Epithelial cell of prostate (primary cell): ENCODE measurements around the gene IL34.
A peak's percentile ranks its signal among the peaks of the same experiment; 100 is the strongest.

Experiments used
- DNase-seq: peaks from one replicate; pipeline ENCODE4 v3.0.0-alpha.2; 2011; ENCODE audit warnings: low read depth, low spot score
- H3K27ac ChIP-seq: fragments of 450-650 bp; 2 replicates; pipeline ENCODE4 v1.5.1; 2017; ENCODE audit warnings: mild to moderate bottlenecking

The IL34 gene

DNA sequence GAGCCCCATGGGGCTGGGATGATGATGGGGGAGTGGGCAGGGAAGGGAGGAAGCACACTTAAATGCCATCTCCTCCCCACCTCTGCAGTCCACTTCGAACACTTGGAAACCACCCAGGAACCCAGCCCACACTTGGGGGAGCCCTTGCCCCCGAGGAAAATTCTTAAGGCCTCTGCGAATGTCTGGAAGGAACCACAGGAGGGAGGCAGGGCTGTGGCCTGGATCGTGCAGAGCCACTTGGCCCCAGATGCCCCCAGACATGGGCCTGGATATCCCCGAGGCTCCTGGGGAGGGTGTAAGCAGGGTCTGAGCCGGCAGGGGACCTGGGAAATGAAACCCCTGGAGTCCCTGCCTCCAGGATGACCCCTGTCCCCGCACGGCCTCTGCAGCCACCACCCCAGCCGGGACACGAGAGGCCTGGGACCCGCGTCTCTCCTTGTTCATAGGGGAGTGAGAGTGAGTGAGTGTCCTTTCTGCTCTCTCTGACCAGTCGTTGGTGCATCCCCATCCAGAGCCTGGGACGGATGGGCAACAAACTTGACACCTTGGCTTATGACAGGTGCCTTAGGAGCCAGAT, 51.3 kb downstream of the IL34 start:
- H3K27ac ChIP-seq = peak overlapping the region; percentile 68
- DNase-seq = no peak

DNA sequence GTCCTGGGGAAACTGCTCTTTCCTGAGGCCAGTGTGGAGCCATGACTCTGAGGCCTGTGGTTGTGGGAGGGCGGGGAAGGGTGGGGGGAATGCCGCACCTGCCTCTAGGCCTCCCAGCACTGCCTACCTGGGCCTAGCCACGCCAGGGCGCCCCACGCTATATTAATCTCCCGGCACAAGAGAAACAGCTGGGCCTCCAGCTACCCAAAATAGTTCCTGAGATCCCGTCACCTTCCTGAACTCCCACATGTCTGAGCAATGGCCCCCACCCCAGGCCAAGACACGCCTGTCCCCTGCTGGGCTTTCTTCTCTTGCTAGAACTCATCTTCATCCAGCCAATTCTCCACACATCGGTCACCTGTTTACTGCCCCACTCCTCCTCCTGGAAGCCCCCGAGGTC, 52.5 kb downstream of the IL34 start:
- H3K27ac ChIP-seq = no peak overlapping the region
- no peak for DNase-seq

DNA sequence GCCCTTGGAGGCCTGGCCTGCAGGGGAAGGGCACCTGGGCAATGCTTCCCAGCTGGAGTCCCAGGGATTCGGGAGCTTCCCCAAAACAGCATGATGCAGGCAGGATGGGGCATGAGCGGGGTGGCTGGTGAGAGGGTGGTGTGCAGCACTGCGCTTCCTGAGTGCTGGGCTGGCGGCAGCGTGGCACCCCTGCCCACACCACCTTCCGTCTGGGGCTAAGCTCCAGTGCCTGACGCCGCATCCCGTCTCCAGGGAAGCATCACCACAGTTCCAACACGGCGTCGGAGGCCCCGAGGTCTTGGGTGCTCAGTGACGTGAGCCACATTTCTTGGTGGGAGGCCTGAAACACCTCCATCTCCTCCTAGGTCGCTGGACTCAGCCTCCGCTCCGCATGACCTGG, 53.3 kb downstream of the IL34 start:
- no peak for DNase-seq
- peak overlapping the region; percentile 78 for H3K27ac ChIP-seq

DNA sequence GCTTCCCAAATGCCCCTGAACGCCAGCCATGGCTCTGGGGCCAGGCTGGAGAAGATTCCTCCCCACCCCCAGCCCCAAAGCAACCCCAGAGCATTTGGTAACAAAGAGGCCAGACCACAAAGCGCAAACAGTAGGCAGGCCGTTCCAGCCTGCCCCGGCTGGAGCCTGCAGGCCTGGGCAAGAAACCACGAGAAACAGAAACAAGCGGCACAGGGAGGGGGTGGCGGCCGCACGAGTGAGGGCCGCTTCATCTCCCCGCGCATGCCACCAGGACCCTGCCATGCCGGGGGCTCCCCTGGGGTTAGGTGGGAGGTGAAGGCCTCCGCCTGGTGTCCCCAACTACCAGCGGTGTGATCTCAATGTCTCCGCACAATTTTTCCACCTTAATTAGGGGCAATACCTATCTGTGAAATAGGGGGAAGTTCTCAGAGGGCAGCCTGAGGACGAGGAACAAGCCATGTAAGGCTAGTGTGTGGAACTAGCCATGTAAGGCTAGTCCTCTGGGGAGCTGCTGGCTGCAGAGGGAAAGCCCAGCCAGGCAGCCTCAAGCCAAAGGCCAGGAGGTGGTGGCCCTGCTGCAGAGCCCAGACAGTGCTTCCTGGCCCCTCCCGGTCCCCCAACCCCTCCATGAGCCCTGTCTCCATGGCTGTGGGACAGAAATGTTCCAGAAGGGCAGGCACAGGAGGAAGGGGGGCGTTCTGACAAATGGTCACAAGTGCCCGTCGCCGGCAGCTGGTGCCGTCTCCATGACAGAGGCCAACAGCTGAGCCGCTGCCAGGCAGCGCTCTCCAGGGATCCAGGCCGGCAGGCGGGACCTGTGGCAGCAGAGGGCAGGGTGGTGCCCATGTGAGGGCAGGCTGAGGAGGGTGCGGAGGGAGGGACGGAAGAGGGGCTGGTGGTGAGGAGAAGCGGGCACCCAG, 54.0 kb downstream of the IL34 start:
- DNase-seq = peak; percentile 33
- peak overlapping the region; percentile 78 for H3K27ac ChIP-seq

DNA sequence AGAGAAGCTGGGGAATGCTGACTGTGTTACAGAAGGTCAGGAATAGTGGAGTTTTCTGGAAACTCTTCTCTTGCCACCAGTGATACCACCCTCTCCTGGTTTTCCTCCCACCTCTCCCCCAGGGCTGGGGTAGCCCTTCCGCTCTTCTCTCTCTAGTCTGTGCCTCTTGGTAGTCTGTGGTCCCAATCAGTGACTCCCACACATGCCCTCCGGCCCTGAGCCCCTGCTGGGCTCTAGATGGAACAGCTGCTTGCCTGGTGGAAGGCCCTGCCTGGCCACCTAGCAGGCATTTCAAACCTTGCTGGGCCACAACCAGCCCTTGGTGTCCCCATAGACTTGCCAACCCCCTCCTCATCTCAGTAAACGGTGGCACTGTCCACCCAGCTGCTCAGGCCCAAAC, 54.7 kb downstream of the IL34 start:
- DNase-seq = no peak
- H3K27ac ChIP-seq = peak overlapping the region; percentile 78

DNA sequence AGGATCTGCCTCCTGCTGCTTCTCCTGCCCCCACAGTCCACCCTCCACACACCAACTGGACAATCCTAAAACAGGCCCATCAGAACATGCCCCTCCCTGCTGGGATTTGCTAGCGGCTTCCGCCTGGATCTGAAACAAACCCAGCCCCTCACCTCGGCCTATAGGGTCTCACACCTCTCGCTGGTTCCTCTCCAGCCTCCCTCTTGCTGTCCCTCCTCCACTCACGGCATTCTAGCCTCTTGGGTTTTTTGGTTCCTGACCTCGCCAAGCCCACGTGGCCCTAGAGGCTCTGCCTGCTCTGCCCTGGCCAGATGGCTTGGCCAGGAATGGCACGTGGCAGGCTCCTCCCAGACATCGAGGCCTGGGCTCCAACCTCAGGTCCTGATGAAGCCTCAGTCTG, 55.2 kb downstream of the IL34 start:
- no peak for DNase-seq
- peak overlapping the region; percentile 78 for H3K27ac ChIP-seq

DNA sequence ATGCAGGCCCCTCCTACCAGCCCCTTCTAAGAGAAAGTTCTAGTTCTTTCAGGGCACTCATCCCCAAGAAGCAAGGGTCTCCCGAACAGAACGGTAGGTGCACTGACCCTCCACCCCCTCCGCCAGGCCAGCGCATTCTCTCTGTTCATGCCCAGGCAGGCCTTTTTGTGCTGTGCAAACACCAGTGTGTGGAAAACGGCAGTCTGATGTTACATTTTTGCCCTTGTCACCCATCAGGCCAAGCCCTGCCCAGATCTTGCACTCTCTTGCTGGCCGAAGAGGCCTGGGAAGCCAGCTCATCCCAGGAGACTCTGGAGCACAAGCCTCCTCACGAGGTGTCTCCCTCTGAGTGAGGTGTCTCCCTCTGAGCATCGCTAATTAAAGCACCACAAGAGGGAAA, 55.6 kb downstream of the IL34 start:
- no peak for DNase-seq
- H3K27ac ChIP-seq = peak overlapping the region; percentile 78

DNA sequence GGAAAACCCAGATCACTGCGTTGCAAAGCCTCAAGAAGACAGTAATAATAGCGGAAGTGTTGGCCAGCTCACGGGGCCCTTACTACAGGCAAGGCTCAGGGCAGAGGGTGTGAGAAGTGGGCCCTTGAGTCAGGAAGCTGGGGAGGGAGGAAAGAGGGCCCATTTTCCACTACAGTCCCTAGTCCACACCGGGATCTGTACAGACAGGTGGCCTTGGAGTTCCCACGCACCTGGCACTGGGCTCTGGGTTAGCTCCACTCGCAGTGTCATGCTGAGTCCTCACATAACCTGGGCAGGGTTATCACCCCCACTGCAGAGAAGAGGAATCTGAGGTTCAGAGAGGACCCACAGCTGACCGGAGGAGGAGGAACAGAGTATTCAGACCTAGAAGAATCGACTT, 56.3 kb downstream of the IL34 start:
- no peak for DNase-seq
- H3K27ac ChIP-seq = peak overlapping the region; percentile 78

DNA sequence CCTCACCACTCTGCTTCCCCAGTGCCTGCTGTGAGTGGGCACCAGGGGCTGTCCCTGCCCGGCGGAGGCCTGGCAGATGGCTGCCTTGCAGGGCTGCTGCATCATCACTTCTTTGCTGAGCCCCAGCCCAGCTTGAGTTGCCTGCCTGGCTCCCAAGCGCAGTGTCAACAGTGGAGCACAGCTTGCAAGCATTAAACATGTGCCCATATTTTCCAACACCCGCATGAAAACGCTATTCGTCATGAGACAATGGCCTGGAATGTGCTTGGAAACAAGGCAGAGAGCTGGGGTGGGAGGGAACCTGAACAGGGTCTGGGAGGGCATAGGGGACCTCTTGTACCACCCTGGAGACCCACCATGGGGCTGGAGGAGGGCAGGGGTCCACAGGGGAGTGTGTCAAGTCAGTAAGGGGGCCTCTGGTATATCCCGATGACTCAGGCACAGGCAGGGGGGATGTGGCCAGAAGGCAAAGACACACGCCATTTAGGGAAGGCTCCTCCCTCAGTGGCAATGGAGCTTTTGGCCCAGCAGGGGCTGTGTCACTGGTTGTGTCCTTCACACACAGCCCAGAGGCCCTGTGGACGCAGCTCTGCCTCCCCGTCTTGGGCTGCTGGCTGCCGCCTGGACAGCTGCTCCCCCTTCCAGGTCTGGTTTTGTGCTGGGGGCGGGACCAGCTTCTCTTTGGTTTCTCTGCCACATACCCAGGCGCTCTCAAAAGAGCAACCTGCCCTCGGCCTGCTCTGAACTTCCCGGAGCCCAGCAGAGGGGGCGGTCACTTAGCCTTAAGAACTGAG, 56.9 kb downstream of the IL34 start:
- H3K27ac ChIP-seq = peak overlapping the region; percentile 78
- no peak for DNase-seq

DNA sequence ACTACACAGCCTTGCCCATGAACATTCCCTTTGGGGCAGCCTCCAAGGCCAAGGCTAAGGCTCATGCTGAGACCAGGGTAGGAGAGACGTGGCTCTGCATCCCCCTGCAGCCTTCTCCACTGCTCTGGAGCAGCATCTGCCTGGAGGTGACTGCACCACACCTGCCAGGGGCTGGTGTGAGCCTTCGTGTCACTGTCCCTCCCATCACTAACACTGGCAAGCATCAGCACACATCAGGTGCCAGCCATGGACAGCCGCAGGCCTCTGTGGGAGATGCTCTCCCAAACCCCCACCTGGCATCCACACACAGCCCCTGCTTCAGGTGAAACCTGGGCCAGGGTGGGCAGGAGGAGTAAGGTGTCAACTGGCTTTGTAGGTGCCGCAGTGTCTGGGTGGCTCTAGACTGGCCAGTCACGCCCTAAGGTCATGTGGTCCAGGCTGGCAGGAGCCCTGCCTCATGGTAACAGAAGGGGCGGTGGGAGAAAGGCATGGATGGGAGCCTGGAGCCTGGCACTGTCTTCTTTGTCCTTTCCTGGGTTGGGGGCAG, 57.5 kb downstream of the IL34 start:
- no peak for DNase-seq
- H3K27ac ChIP-seq = no peak overlapping the region

DNA sequence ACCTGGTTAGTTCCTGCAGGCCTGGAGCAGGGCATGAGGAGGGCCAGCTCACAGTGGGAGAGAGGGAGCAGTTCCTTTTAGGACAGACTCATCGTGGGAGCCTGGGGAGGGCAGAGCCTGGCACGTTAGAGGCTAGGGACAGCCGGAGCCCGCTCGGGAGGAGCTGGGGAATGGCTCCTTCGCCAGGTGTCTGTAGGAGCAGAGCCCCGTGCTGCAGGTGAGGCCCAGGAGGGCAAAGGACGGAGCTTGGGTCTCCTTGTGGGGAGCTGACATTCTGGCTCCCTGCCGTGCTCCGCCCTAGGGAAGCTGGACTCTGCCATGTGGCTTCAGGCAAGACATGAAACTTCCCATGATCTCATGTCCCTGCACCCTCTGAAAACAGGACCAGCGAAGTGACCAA, 58.2 kb downstream of the IL34 start:
- no peak overlapping the region for H3K27ac ChIP-seq
- DNase-seq = no peak

DNA sequence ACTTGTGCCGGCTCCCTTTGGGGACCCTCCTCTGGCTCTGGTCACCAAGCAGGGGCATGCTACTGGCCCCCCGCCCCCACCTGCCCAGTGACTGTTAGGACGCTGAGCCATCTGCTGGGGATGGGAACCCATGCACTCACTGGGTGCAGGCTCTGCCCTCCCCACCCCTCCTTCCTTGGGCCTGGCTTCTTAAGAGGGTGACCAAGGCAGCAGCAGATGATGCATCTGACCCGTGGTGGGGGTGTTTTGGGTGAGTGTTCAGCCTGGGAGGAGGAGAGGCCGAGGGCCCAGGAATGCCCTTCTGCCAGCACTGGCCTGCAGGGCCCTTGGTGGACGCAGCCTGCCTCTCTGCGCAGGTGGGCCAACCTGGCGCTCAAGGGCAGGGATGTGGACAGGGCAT, 58.7 kb downstream of the IL34 start:
- no peak overlapping the region for H3K27ac ChIP-seq
- no peak for DNase-seq

DNA sequence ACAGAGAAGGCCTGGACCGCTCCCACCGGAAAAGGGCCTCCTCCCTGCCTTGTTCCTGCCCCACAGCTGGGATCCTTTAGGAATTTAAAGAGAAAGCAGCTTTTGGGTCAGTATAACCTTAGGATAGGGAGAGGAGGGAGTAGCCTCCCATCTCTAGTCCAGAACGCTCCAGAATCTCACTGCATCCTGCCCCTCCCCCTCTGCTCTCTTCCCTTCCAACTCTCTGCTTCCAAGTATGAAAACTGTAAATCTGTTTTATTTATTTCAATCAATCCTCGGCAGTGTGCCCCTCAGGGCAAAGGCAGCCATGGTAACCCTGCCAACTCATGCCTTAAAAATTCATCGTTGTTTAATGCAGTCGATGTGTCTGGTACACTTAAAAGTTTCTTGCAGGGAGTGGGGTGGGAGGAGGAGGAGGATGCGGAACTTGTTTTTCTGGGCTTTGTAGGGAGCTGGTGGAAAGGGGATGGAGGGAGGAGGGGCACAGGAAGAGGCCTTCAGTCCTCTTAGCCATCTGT, 60.6 kb downstream of the IL34 start:
- H3K27ac ChIP-seq = peak overlapping the region; percentile 59
- no peak for DNase-seq

DNA sequence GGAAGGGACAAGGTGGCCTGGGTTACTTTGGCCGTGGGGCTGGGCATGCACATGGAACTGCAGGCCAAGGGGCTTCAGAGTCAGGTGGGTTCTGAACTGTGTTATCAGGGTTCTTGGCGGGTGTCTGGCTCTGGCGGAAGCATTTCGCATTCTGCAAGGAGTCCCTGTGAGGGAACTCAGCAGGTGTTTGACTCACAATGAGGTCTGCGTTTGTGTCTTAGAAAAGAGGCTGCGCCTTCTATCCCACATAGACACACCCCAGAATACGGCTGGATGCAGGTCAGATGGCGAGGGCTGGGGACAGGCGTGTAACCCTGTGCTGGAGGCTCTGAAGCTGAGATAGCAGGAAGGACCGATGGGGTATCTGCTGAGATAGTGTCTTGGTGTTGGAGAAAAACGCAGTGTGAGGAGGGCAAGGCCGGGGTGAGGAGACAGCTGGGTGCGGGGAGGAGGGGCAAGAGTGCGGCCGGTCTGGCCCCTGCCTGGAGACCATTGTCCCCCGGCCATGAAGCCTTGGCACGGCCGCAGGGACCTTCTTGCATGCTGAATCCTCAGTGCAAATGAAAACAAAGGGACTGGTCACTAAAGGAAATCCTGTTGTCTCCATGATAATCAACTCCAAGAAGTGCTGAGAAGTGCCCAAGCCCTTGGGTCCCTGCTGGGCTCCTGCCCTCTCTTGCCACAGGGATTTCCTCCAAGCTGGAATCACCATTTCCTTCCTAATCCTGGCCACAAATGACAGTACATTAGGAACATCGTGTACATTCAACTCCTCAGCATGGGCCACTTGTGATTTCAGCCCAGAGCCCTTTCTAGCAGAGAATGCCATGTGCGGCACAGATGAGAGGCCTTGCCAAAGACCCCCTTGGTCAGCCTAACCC, 62.2 kb downstream of the IL34 start:
- H3K27ac ChIP-seq = no peak overlapping the region
- no peak for DNase-seq

DNA sequence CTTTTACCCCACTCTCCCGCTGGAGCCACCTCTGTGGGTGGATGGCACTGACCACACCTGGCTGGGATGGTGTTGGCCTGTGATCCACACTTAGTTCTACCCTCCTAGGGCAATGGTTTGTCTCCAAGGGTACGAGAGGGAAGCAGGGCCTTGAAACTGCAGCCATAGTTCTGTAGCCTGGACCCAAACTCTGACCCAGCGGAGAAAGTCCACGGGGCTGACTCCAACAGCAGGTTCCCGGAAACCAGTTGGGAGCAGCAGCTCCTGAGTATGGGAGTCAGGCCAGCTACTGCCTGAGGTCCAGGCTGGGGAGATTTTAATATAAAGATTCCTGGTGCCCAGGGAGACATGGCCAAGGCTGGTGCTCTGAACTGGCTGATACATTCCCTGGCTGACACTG, 63.1 kb downstream of the IL34 start:
- DNase-seq = no peak
- H3K27ac ChIP-seq = no peak overlapping the region

DNA sequence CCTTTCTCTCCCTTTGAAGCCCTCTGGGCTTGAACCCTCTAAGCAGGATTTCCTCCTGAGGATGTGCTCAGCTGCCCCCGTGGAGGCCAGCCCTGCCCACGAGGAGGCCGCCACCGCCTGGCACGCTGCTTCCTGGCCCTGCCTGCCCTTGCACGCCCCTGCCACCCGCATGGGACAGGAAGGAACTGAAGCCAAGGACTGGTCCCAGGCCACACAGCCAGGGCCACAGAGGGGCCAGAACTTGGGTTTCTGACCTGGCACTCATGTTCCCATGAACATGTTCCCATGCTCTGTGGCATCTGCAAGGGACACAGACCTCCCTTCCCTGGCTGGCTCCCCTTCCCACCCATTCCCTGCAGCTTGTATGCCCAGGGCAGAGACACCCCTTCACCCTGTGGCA, 63.6 kb downstream of the IL34 start:
- no peak for DNase-seq
- no peak overlapping the region for H3K27ac ChIP-seq
